Mucosa of rectum (tissue), 2 donors: ENCODE data around the gene AP2A1.

Experiments
- H3K27ac ChIP-seq, 2 donors: one replicate each; pipeline ENCODE4 v1.7.0; 2013; ENCODE audit warnings: inconsistent platforms in 2 of 2, low read depth in 2 of 2, low read length in 2 of 2
- H3K27me3 ChIP-seq, 2 donors: one replicate each; pipeline ENCODE4 v1.7.0; 2013; ENCODE audit warnings: low read length in 2 of 2; ENCODE audit not compliant: control insufficient read depth in 2 of 2, insufficient read depth in 2 of 2
- H3K36me3 ChIP-seq, 2 donors: one replicate each; pipeline ENCODE4 v1.7.0; 2013; ENCODE audit warnings: low read length in 2 of 2; ENCODE audit not compliant: control insufficient read depth in 2 of 2, insufficient read depth in 2 of 2
- H3K4me1 ChIP-seq, 2 donors: one replicate each; pipeline ENCODE4 v1.7.0; 2013; ENCODE audit warnings: low read length in 2 of 2, mild to moderate bottlenecking in 1 of 2; ENCODE audit not compliant: control insufficient read depth in 2 of 2, insufficient read depth in 2 of 2
- H3K4me3 ChIP-seq, 2 donors: one replicate each; pipeline ENCODE4 v1.7.0; 2013; ENCODE audit warnings: low read length in 2 of 2
- H3K9ac ChIP-seq, 2 donors: one replicate each; pipeline ENCODE4 v1.7.0; 2013; ENCODE audit warnings: low read length in 2 of 2, low read depth in 1 of 2, mild to moderate bottlenecking in 1 of 2
- H3K9me3 ChIP-seq, 2 donors: one replicate each; pipeline ENCODE4 v1.7.0; 2013; ENCODE audit warnings: low read length in 2 of 2; ENCODE audit not compliant: control insufficient read depth in 2 of 2
- donor health status: healthy.
- donor health status: Normal muscosa, but diverticular disease.

AP2A1 gene

DNA sequence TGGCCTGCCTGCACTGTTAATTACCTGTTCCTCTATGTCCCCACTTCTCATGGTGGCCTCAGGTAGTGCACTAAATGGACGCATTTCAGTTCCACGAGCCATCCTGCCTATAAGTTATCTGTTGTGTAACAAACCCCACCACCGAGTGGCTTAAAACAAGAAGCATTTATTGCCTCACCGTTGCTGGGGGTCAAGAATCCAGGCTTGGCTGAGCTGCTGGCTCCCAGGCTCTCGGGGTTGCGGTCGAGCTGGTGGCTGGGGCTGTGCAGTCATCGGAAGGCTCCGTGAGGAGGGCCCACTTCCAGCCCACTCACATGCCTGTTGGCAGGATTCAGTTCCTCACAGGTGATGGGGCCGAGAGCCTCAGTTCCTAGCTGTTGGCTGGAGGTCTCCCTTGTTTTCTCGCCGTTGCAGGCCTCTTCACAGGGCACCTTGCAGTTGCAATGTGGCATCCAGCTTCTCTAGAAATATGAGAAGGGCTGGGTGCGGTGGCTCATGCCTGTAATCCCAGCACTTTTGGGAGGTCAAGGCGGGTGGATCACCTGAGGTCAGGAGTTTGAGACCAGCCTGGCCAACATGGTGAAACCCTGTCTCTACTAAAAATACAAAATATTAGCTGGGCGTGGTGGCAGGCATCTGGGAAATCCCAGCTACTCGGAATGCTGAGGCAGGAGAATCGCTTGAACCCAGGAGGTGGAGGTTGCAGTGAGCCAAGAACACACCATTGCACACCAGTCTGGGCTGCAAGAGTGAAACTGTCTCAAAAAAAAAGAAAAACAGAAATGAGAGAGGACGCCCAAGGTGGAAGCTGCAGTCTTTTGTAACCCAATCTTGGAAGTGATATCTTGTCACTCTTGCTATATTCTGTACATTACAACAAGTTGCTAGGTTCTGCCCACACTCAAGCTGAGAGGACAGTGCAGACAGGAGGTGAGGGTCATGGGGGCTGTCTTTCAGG, 77.6 kb downstream of the AP2A1 start:
- H3K4me3 ChIP-seq = no peak overlapping the region
- H3K9me3 ChIP-seq = no peaks in the 10 kb centered on the region
- H3K36me3 ChIP-seq = peaks cover 4 to 10% of the 10 kb centered on the region in 2 donors
- H3K9ac ChIP-seq = no peak overlapping the region
- H3K4me1 ChIP-seq = no peaks in the 10 kb centered on the region
- H3K27me3 ChIP-seq = no peaks in the 10 kb centered on the region
- H3K27ac ChIP-seq = no peak overlapping the region

DNA sequence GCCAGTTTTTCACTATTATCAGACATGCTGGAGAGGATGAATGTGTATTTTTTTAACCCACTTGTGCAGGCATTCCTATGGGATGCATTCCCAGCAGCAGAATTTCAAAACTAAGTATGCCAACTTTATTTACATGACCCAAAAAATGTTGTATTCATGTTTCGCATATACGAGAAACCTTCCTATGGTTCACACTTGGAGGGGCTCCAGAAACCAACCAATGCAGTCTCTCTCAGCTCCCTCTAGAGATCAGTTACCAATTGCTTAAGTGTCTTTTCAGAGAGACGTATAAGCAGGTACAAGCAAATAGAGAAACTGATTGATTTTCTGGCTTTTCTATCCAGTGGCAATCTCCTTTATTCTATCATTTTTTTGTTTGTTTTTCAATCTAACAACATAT, 78.6 kb downstream of the AP2A1 start:
- Histone ChIP-seq H3K4me3 (no peak overlapping the region), H3K27ac (no peak overlapping the region), H3K36me3 (peaks cover 0 to 4% of the 10 kb centered on the region in 2 donors), H3K9me3 (no peaks in the 10 kb centered on the region), H3K9ac (no peak overlapping the region), H3K4me1 (peaks cover 7% of the 10 kb centered on the region in 2 donors), H3K27me3 (no peaks in the 10 kb centered on the region)

DNA sequence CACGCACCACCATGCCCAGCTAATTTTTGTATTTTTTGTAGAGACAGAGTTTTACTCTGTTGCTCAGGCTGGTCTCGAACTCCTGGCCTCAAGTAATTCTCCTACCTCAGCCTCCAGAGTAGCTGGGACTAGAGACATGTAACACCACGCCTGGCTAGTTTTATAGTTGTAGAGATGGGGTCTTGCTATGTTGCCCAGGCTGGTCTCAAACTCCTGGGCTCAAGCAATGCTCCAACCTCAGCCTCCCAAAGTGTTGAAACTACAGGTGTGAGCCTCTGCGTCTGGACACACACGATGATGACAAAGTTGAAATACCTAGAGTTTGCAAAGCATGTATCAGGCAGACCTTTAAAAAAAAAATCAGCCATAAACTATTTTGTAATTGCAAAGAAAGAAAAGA, 79.6 kb downstream of the AP2A1 start:
- no peak overlapping the region for H3K4me3 ChIP-seq
- peaks cover 7% of the 10 kb centered on the region in 2 donors for H3K4me1 ChIP-seq
- H3K9me3 ChIP-seq = no peaks in the 10 kb centered on the region
- no peaks in the 10 kb centered on the region for H3K36me3 ChIP-seq
- H3K27ac ChIP-seq = no peak overlapping the region
- no peaks in the 10 kb centered on the region for H3K27me3 ChIP-seq
- no peak overlapping the region for H3K9ac ChIP-seq

DNA sequence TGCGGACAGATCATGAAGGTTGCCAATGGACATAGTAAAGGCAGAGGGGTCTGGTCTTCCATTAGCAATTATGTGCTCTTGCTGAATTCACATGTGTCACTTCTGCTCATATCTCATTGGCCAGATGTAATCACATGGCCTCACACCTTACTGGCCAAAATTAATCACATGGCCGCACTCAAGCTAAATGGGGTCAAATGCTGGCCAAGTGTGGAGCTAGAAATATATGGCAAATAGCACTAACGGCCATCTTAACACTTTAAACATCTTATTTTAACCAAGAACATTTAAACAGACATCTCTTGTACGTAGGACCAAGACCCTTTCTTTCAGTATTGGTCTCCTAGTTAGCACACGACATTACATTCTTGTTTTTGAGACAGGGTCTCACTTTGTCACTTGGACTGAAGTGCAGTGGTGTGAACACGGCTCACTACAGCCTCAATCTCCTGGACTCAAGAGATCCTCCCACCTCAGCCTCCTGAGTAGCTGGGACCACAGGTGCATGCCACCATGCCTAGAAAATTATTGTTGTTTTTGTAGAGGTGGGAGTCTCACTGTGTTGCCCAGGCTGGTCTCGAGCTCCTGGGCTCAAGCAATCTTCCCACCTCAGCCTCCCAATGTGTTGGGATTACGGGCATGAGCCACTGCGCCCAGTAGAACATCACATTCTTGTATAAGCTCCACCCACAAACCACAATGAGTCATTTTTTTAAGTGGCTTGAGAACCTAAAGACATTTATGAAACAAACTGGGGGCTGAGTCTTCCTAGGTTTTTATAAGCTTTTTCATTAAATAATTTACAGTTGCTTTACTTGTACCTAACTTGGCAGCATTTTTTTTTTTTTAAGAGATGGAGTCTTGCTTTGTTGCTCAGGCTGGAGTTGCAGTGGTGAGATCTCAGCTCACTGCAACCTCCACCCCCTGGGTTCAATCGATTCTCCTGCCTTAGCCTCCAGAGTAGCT, 81.2 kb downstream of the AP2A1 start:
- Histone ChIP-seq H3K27me3 (no peaks in the 10 kb centered on the region), H3K9me3 (no peaks in the 10 kb centered on the region), H3K27ac (no peak overlapping the region), H3K4me3 (no peak overlapping the region), H3K36me3 (no peaks in the 10 kb centered on the region), H3K9ac (no peak overlapping the region), H3K4me1 (peaks cover 17 to 19% of the 10 kb centered on the region in 2 donors)

DNA sequence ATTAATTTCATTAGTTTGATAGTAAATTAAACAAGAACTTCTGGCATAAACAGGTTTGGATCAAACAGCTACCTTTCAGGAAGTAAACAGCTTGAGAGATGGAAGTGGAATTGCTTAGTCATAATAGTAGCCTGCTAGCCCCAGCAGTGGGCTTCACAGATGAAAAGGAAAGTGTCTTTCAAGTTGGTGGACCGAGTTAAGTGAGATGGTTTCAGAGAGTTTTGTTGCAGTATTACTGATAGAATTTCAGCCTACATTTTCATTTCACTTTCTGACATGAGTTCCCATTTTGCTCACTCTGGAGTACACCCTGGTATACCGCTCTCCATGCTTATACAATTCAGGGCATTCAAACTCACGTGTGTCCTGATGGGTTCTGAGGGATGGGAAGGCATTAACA, 82.1 kb downstream of the AP2A1 start:
- Histone ChIP-seq H3K27me3 (no peaks in the 10 kb centered on the region), H3K4me3 (no peak overlapping the region), H3K4me1 (peaks cover 17 to 20% of the 10 kb centered on the region in 2 donors), H3K27ac (no peak overlapping the region), H3K36me3 (no peaks in the 10 kb centered on the region), H3K9ac (no peak overlapping the region), H3K9me3 (no peaks in the 10 kb centered on the region)

DNA sequence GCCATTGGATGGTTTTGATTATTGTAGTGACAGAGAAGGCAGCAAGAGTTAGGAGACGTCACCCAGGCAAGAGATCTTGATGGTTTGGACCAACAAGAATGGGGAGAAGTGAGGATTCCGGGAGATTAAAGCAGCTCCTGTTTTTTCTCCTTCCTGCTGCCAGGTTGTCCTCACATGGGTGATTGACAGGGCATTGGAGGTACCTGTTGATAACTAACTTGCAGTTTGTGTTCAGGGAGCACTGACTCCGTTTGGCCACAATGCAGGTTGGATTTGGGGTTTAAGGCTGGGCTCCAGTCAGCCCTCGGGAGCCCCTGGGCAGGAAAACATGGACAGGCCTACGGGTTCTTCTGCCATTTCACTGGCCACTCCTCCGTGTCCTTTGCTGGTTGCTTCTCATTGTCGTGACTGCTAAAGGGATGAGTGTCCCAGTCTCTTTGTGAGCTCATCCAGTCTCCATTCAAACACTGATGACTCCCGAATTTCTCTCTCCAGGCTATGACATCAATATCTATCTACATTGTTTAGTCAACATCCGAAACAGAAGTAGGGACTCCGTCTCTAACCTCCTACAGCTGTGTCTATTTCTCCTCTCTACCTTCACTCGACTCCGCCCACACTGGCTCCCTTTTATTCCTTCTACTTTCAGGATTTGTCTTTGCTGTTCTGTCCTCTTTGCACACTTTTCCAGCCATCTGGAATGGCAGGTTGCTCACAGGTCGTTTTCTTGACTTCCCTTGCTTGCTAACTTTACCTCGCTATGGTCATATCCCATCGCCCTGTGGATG, 82.8 kb downstream of the AP2A1 start:
- peak overlapping the region; percentile 97 to 99 for H3K27ac ChIP-seq
- H3K9ac ChIP-seq = peak overlapping the region in 1 of 2 donors; percentile 100
- H3K4me3 ChIP-seq = peak overlapping the region; percentile 93 to 96
- H3K36me3 ChIP-seq = no peaks in the 10 kb centered on the region
- H3K4me1 ChIP-seq = peaks cover 17 to 20% of the 10 kb centered on the region in 2 donors
- no peaks in the 10 kb centered on the region for H3K9me3 ChIP-seq
- H3K27me3 ChIP-seq = no peaks in the 10 kb centered on the region

DNA sequence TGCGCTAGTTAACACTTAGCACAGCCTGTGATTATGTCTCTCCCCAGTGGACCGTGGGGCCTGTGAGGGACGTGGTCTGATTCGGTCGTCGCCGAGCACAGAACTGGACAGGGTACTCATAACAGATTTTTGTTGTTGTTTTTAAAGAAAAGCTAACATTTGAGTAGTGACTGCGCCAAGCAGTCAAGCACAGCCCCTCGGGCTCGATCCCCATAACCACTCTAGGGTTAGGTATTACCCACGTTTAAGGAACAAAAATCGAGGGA, 83.4 kb downstream of the AP2A1 start:
- H3K9me3 ChIP-seq = no peaks in the 10 kb centered on the region

DNA sequence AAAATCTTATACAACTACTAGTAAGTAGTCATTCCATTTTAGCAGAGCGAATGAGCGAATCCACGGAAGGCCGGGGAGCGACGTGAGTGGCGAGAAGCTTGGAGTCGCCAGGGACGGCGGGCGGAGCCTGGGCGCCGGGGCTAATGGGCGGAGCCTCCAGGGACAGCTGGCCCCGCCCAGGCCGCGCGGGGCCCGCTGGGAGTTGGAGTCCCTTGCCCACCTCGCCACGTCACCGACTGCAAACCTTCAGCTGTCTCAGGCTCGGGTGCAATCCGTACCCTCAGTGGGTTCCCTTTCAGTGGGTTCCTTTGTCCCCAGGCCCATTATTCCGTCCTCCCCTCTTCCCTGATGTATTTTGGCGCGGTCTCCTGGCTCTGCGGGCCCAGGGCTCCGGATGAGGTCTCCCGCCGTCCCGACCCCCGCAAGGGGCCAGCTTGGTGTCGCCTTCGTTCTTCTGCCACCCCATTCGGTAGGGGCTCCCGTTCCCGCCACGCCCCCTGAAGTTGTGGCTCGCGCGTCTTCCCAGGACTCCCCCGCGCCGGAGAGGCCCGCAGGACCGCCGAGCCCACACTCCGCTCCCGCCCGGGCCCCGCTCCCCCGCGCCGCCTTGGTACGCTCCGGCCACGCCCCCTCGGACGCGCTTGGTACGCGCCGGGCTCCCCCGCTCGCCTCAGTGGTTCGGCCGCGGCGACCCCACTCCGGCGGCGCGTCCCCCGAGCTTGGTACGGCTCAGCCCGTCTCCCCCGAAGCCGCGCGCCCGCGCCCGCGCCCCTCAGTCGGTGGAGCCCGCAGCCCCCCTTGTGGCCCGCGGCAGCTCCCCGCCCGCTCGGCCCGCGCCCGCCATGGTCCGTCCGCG, 83.9 kb downstream of the AP2A1 start, which contains the start of gene PTOV1:
Gene PTOV1 (plus strand): TSS at position 673 of the 856 bp plus-strand sequence.
- Histone ChIP-seq H3K9me3 (no peaks in the 10 kb centered on the region), H3K27ac (peak within 1 kb of the TSS; percentile 97 to 99), H3K27me3 (no peaks in the 10 kb centered on the region), H3K36me3 (peaks cover 0 to 4% of the 10 kb centered on the region in 2 donors), H3K4me1 (peaks cover 17 to 20% of the 10 kb centered on the region in 2 donors), H3K4me3 (peak within 1 kb of the TSS; percentile 93 to 96), H3K9ac (peak within 1 kb of the TSS; percentile 99 to 100)

More for the DNA sequence above, 83.4 kb downstream of the AP2A1 start:
- H3K27ac ChIP-seq = peak overlapping the region; percentile 97 to 99
- H3K9ac ChIP-seq = peak overlapping the region; percentile 99 to 100
- H3K4me1 ChIP-seq = peaks cover 17 to 20% of the 10 kb centered on the region in 2 donors
- no peaks in the 10 kb centered on the region for H3K27me3 ChIP-seq
- peak overlapping the region; percentile 93 to 96 for H3K4me3 ChIP-seq
- H3K36me3 ChIP-seq = peaks cover 0 to 2% of the 10 kb centered on the region in 2 donors
